ENCODE data around the gene TKFC. TPM values are rescaled to one million over a fixed set of nuclear protein-coding genes. Genes with fewer than 3 reads are reported as not detected.

TKFC gene
- total RNA-seq, 1 donor = 30.0 TPM

DNA sequence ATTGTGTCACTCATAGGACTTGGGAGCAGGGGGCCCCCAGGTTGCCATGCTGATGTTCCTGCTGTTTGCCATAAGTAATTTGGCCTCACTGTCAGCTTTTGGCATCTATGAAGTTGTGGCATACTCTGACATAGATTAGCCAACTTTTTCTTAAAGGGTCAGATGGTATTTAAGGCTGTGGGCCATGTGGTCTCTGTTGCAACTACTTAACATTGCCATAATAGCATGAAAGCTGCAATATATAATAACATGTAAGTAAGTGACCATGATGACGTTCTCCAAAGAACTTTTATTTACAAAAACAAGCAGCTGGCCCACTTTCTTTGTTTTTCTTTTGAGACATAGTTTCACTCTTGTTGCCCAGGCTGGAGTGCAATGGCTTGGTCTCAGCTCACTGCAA, 57.1 kb downstream of the TKFC start:
- no peak overlapping the region for H2AFZ ChIP-seq (ENCODE audit: low read length)

DNA sequence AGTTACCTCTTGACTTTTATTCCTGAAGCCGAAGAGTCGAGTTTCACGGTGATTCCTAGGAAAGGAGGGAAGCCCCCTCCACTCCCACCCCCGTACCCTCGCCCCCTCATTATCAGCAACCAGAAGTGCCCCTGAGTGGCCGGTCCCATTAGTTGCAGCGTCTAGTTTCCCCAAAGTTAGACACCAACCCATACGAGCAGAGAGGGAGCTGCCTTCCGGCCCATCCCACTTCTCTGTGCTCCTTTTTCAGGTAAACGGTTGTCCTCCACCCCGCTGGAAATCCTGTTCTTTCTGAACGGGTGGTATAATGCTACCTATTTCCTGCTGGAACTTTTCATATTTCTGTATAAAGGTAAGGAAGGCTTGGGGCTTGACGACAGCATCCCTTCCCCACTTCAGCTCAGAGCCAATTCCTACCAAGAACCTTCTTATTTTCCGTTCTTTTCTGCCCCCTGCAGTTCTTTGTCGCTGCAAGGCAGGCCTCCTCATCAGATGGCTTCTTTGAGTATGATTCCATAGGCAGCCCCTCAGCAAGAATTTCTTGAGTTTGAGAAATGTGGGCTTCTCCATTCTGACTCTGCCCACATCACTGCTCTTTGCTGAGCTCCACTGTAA, 60.1 kb downstream of the TKFC start:
- Histone ChIP-seq H3K4me3 (ENCODE audit: insufficient read depth, low read length) (peak overlapping the region; percentile 76), H2AFZ (ENCODE audit: low read length) (peak overlapping the region; percentile 89), H3K27me3 (ENCODE audit: insufficient read depth, low read length) (no peaks in the 10 kb centered on the region), H3K4me2 (ENCODE audit: insufficient read depth, low read length) (peak overlapping the region; percentile 88), H3K27ac (ENCODE audit: low read depth, low read length) (peak overlapping the region; percentile 72), H3K4me1 (ENCODE audit: insufficient read depth, low read length) (peaks cover 16% of the 10 kb centered on the region), H3K79me2 (ENCODE audit: insufficient read depth, low read length) (peaks cover 10% of the 10 kb centered on the region), H4K20me1 (ENCODE audit: insufficient read depth, low read length) (no peaks in the 10 kb centered on the region), H3K9me3 (ENCODE audit: low read depth, low read length) (no peaks in the 10 kb centered on the region), H3K36me3 (ENCODE audit: insufficient read depth, low read length) (peaks cover 24% of the 10 kb centered on the region)
- TF ChIP-seq, protein P1, sequence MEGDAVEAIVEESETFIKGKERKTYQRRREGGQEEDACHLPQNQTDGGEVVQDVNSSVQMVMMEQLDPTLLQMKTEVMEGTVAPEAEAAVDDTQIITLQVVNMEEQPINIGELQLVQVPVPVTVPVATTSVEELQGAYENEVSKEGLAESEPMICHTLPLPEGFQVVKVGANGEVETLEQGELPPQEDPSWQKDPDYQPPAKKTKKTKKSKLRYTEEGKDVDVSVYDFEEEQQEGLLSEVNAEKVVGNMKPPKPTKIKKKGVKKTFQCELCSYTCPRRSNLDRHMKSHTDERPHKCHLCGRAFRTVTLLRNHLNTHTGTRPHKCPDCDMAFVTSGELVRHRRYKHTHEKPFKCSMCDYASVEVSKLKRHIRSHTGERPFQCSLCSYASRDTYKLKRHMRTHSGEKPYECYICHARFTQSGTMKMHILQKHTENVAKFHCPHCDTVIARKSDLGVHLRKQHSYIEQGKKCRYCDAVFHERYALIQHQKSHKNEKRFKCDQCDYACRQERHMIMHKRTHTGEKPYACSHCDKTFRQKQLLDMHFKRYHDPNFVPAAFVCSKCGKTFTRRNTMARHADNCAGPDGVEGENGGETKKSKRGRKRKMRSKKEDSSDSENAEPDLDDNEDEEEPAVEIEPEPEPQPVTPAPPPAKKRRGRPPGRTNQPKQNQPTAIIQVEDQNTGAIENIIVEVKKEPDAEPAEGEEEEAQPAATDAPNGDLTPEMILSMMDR (IDR thresholded peaks at IDR 0.05; ENCODE audit: extremely low read depth, low read depth, low read length) = peak; percentile 39
- no peak for DNase-seq (ENCODE audit: insufficient read length, low spot score, missing footprints)

More for the DNA sequence above, 57.1 kb downstream of the TKFC start:
- Histone ChIP-seq H3K27me3 (ENCODE audit: insufficient read depth, low read length) (no peaks in the 10 kb centered on the region), H3K4me3 (ENCODE audit: insufficient read depth, low read length) (no peak overlapping the region), H3K4me2 (ENCODE audit: insufficient read depth, low read length) (no peak overlapping the region), H3K36me3 (ENCODE audit: insufficient read depth, low read length) (peaks cover 13% of the 10 kb centered on the region), H3K4me1 (ENCODE audit: insufficient read depth, low read length) (peaks cover 16% of the 10 kb centered on the region), H3K27ac (ENCODE audit: low read depth, low read length) (no peak overlapping the region), H3K79me2 (ENCODE audit: insufficient read depth, low read length) (peaks cover 10% of the 10 kb centered on the region), H4K20me1 (ENCODE audit: insufficient read depth, low read length) (no peaks in the 10 kb centered on the region), H3K9me3 (ENCODE audit: low read depth, low read length) (no peaks in the 10 kb centered on the region)
- DNase-seq (ENCODE audit: insufficient read length, low spot score, missing footprints) = no peak
- TF ChIP-seq, protein P1 (IDR thresholded peaks at IDR 0.05; ENCODE audit: extremely low read depth, low read depth, low read length) = no peak

Other genes starting within 250 kb of the TKFC start
- gene CD5, start 230.7 kb upstream of the TKFC start, total RNA-seq = not detected in 2 replicates
- gene VPS37C, start 171.8 kb upstream of the TKFC start, total RNA-seq = 16.8 and 19.2 TPM in 2 replicates
- gene PGA3, start 129.7 kb upstream of the TKFC start, total RNA-seq = not detected in 2 replicates
- not detected in 2 replicates for gene PGA4, start 110.9 kb upstream of the TKFC start, total RNA-seq
- not detected in 2 replicates for gene PGA5, start 92.1 kb upstream of the TKFC start, total RNA-seq
- 4.7 and 6.2 TPM in 2 replicates for gene VWCE, start 37.9 kb upstream of the TKFC start, total RNA-seq
- gene DDB1, start 123 bp upstream of the TKFC start, total RNA-seq = 330 and 331 TPM in 2 replicates
- gene CYB561A3, start 28.7 kb downstream of the TKFC start, total RNA-seq = 149 and 151 TPM in 2 replicates
- 41.3 and 48.3 TPM in 2 replicates for gene TMEM138, start 29.1 kb downstream of the TKFC start, total RNA-seq
- 5.8 and 8.3 TPM in 2 replicates for gene TMEM216, start 59.4 kb downstream of the TKFC start, total RNA-seq
- 29.0 and 29.2 TPM in 2 replicates for gene CPSF7, start 96.7 kb downstream of the TKFC start, total RNA-seq
- gene SDHAF2, start 96.9 kb downstream of the TKFC start, total RNA-seq = 37.7 and 46.3 TPM in 2 replicates
- gene LRRC10B, start 175.5 kb downstream of the TKFC start, total RNA-seq = under 0.01 TPM in 2 replicates
- gene SYT7, start 247.8 kb downstream of the TKFC start, total RNA-seq = 3.6 and 6.8 TPM in 2 replicates